Esophagus muscularis mucosa (tissue), 3 donors: Measurements from ENCODE around the gene HOXA10.

Source experiments
- EP300 ChIP-seq: sonication (generic); formaldehyde crosslinking; IDR thresholded peaks from one replicate; pipeline ENCODE4 v1.6.1; 2017; ENCODE audit warnings: antibody characterized with exemption
- TF ChIP-seq, protein P1 (sequence below), 3 experiments: fragments of 200-600 bp in 2 of 3; fragments of 450-650 bp in 1 of 3; sonication (generic) in 2 of 3; IDR thresholded peaks; one replicate each; pipeline ENCODE4 v1.5.1; 2017 to 2019; ENCODE audit warnings: antibody characterized with exemption in 3 of 3, mild to moderate bottlenecking in 2 of 3, moderate library complexity in 1 of 3

- TF ChIP-seq, protein P1, sequence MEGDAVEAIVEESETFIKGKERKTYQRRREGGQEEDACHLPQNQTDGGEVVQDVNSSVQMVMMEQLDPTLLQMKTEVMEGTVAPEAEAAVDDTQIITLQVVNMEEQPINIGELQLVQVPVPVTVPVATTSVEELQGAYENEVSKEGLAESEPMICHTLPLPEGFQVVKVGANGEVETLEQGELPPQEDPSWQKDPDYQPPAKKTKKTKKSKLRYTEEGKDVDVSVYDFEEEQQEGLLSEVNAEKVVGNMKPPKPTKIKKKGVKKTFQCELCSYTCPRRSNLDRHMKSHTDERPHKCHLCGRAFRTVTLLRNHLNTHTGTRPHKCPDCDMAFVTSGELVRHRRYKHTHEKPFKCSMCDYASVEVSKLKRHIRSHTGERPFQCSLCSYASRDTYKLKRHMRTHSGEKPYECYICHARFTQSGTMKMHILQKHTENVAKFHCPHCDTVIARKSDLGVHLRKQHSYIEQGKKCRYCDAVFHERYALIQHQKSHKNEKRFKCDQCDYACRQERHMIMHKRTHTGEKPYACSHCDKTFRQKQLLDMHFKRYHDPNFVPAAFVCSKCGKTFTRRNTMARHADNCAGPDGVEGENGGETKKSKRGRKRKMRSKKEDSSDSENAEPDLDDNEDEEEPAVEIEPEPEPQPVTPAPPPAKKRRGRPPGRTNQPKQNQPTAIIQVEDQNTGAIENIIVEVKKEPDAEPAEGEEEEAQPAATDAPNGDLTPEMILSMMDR (IDR thresholded peaks at IDR 0.05), result no peak
- TF ChIP-seq EP300, result no peak
Measured at GRCh38 chr7:27212497-27213432, 38.6 kb upstream of the HOXA10 start.
